Esophagus muscularis mucosa (tissue), 4 donors: ENCODE data around the gene EEA1. TPM values are rescaled to one million over a fixed set of nuclear protein-coding genes. Genes with fewer than 3 reads are reported as not detected.

ENCODE experiments used
- DNase-seq: peaks from one replicate; pipeline ENCODE4 v3.0.0-alpha.2; 2017; ENCODE audit errors: extremely low spot score
- H3K27ac ChIP-seq, 4 donors: fragments of 200-600 bp; sonication (generic); replicated peaks in 1 of 4; 1 replicate in 3 of 4; 2 replicates in 1 of 4; pipeline ENCODE4 v1.5.1; 2016 to 2019; ENCODE audit warnings: mild to moderate bottlenecking in 1 of 4
- H3K27me3 ChIP-seq, 4 donors: fragments of 200-600 bp; sonication (generic); one replicate each; pipeline versions ENCODE4 v1.5.1 to v1.6.0; 2016 to 2019
- H3K36me3 ChIP-seq, 4 donors: fragments of 200-600 bp; sonication (generic); one replicate each; pipeline ENCODE4 v1.5.1; 2016 to 2019
- H3K4me1 ChIP-seq, 4 donors: fragments of 200-600 bp; sonication (generic); one replicate each; pipeline ENCODE4 v1.5.1; 2016 to 2019
- H3K4me3 ChIP-seq, 4 donors: fragments of 200-600 bp; sonication (generic); 1 replicate in 2 of 4; 2 replicates in 2 of 4; pipeline ENCODE4 v1.5.1; 2016 to 2019; ENCODE audit warnings: mild to moderate bottlenecking in 4 of 4, moderate library complexity in 1 of 4
- H3K9me3 ChIP-seq, 4 donors: fragments of 200-600 bp; sonication (generic); 1 replicate in 3 of 4; 2 replicates in 1 of 4; pipeline ENCODE4 v1.5.1; 2016 to 2019
- EP300 ChIP-seq: sonication (generic); formaldehyde crosslinking; IDR thresholded peaks from one replicate; pipeline ENCODE4 v1.6.1; 2017; ENCODE audit warnings: antibody characterized with exemption
- POLR2A ChIP-seq: fragments of 450-650 bp; IDR thresholded peaks from one replicate; pipeline ENCODE4 v1.6.1; 2017; ENCODE audit warnings: antibody characterized with exemption, moderate library complexity, mild to moderate bottlenecking, low read depth
- POLR2AphosphoS5 ChIP-seq, 2 donors: sonication (generic); formaldehyde crosslinking; IDR thresholded peaks; one replicate each; pipeline ENCODE4 v1.6.1; 2017; ENCODE audit warnings: antibody characterized with exemption in 2 of 2
- WGBS: methylation state at CpG from one replicate; pipeline ENCODE4 v1.1.5; 2018; 5-methylcytosine and 5-hydroxymethylcytosine counted together
- intact Hi-C: fragments of 100-400 bp; cut with DNase I; formaldehyde crosslinking; loops from one replicate; pipeline ENCODE4 v1.15.1; 2023
- total RNA-seq, 4 donors: library from RNA; depleted of rRNA; stranded (reverse); fragments of >200 nt; gene quantifications; one replicate each; pipeline versions ENCODE4 v1.1.0 to v1.2.1, GENCODE V29; 2016
- TF ChIP-seq, protein P1 (sequence below), 3 experiments: fragments of 200-600 bp in 2 of 3; fragments of 450-650 bp in 1 of 3; sonication (generic) in 2 of 3; IDR thresholded peaks; one replicate each; pipeline ENCODE4 v1.5.1; 2017 to 2019; ENCODE audit warnings: antibody characterized with exemption in 3 of 3, mild to moderate bottlenecking in 2 of 3, moderate library complexity in 1 of 3

Gene EEA1
- total RNA-seq, 4 donors from 2014 or later, result 15.7 to 31.1 (median 24.1) TPM

DNA sequence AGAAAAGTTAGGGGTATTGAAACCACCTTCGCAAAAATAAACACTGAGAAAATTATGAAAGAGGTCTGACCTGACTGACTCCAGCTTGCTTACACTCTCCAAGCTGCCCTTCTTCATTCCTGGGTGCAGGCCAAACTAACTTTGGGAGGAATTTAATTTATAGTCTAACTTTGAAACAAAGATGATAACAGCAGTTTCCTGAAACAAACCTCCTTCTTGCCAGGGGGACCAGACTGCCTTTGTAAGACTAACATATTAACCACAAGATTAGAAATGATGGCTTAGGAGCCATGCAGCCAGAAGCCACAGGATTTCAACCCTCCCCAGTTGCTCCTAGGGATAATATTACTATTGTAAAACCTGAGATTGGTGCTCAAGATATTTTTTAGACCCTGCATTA lies 13.8 kb upstream of the EEA1 start:
- Histone ChIP-seq H3K27ac (no peak overlapping the region), H3K4me1 (peaks cover 0 to 10% (median 5%) of the 10 kb centered on the region in 4 donors), H3K9me3 (no peaks in the 10 kb centered on the region), H3K27me3 (no peaks in the 10 kb centered on the region), H3K36me3 (no peaks in the 10 kb centered on the region), H3K4me3 (no peak overlapping the region)
- DNase-seq, result no peak
- intact Hi-C loops, result no loop called here
- TF ChIP-seq POLR2A (no peak), EP300 (no peak), POLR2AphosphoS5 (IDR thresholded peaks at IDR 0.05) (no peak)
- TF ChIP-seq, protein P1, sequence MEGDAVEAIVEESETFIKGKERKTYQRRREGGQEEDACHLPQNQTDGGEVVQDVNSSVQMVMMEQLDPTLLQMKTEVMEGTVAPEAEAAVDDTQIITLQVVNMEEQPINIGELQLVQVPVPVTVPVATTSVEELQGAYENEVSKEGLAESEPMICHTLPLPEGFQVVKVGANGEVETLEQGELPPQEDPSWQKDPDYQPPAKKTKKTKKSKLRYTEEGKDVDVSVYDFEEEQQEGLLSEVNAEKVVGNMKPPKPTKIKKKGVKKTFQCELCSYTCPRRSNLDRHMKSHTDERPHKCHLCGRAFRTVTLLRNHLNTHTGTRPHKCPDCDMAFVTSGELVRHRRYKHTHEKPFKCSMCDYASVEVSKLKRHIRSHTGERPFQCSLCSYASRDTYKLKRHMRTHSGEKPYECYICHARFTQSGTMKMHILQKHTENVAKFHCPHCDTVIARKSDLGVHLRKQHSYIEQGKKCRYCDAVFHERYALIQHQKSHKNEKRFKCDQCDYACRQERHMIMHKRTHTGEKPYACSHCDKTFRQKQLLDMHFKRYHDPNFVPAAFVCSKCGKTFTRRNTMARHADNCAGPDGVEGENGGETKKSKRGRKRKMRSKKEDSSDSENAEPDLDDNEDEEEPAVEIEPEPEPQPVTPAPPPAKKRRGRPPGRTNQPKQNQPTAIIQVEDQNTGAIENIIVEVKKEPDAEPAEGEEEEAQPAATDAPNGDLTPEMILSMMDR (IDR thresholded peaks at IDR 0.05), result no peak
- 42% methylated on average over 1 of the region's 1 CpG for WGBS

DNA sequence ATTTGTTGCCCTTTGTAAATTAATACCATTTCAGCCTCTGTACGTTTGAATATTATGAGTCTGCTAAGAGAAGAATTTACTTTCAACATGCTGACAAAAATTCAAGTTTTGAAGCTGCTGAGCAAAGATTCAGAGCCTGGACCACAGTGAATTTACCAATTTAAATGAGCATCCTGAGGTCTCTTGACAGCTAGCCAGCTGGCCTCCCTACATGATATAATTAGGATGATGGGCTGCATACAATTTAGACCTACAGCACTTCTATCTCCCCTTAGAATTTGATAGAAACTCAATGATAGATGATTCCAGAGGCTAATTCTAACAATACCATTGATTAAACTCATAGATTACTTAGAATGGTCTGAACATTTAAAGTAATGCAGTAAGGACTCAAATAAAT lies 10.0 kb upstream of the EEA1 start:
- Histone ChIP-seq H3K4me1 (peaks cover 0 to 10% (median 5%) of the 10 kb centered on the region in 4 donors), H3K4me3 (no peak overlapping the region), H3K27ac (no peak overlapping the region), H3K36me3 (no peaks in the 10 kb centered on the region), H3K9me3 (no peaks in the 10 kb centered on the region), H3K27me3 (no peaks in the 10 kb centered on the region)
- DNase-seq, result no peak
- intact Hi-C loops, result no loop called here
- WGBS, result 86% methylated on average over 1 of the region's 1 CpG
- TF ChIP-seq EP300, result no peak
- TF ChIP-seq POLR2A, result no peak
- TF ChIP-seq, protein P1 (IDR thresholded peaks at IDR 0.05), result no peak
- TF ChIP-seq POLR2AphosphoS5 (IDR thresholded peaks at IDR 0.05), result no peak

DNA sequence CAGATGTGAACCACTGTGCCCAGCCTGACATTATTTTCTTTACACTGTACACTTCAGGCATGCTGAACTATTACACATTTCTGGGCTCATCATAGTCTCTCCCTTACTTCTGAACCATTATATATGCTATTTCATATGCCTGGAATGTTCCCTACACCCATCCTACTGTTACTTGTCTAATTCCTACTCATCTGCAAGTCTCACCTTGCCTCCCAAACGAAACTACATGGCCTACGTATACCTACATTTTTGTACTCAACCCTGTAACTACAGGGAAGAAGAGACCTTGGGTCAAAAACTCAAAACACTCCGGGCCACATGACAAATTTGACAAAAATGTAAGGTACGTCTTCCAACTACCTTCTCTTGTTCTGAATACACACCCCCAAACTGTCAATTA lies 9.5 kb upstream of the EEA1 start:
- no peak for DNase-seq
- H3K4me1 ChIP-seq, result peaks cover 0 to 10% (median 5%) of the 10 kb centered on the region in 4 donors
- no peak overlapping the region for H3K27ac ChIP-seq
- TF ChIP-seq, protein P1 (IDR thresholded peaks at IDR 0.05), result no peak
- TF ChIP-seq EP300 (no peak), POLR2A (no peak), POLR2AphosphoS5 (IDR thresholded peaks at IDR 0.05) (no peak)
- no peaks in the 10 kb centered on the region for H3K27me3 ChIP-seq
- WGBS, result 89% methylated on average over 4 of the region's 4 CpGs
- H3K4me3 ChIP-seq, result no peak overlapping the region
- no peaks in the 10 kb centered on the region for H3K9me3 ChIP-seq
- intact Hi-C loops, result no loop called here
- no peaks in the 10 kb centered on the region for H3K36me3 ChIP-seq

DNA sequence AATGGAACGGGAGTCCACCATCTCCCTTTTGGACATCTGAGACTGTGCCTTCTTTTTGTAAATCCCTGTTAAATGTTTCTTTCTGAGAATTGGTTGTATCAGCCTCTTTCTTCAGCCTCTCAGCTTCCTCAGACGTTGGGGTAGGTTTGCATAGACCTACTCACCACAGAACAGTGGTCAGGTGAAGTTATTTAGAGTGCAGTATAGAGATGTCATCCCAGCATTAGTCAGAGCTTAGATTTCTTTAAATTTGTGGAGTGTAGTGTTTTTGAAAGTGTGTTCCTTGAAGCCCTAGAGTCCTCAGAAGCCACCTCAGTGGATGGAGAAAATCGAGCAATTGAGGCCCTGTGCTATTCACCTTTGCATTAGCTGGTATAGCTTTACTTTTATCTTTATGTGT lies 8.9 kb upstream of the EEA1 start:
- 94% methylated on average over 3 of the region's 3 CpGs for WGBS
- TF ChIP-seq, protein P1 (IDR thresholded peaks at IDR 0.05), result no peak
- TF ChIP-seq POLR2AphosphoS5 (IDR thresholded peaks at IDR 0.05) (no peak), POLR2A (no peak), EP300 (no peak)
- intact Hi-C loops, result no loop called here

DNA sequence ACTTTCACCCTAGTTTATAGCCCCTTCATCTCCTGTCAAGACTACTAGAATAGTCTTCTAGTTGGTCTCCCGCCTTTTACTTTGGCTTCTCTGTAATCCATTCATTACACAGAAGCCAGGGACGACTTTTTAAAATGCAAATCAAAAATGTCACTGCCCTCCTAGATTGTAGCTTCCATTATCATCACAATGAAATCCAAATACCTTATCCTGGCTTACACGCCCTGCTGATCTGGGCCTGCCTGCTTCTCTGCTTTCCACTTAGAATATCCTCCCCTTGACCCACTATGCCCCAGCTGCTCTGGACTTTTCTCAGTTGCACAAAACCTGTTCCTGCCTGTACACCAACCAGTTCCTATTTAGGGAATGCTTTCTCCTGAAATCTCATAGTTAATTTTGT lies 4.5 kb upstream of the EEA1 start:
- peaks cover 0 to 7% (median 0%) of the 10 kb centered on the region in 4 donors for H3K4me1 ChIP-seq
- H3K36me3 ChIP-seq, result no peaks in the 10 kb centered on the region
- intact Hi-C loops, result no loop called here
- H3K27ac ChIP-seq, result no peak overlapping the region
- H3K4me3 ChIP-seq, result no peak overlapping the region
- TF ChIP-seq, protein P1 (IDR thresholded peaks at IDR 0.05), result no peak
- TF ChIP-seq POLR2AphosphoS5 (IDR thresholded peaks at IDR 0.05), result no peak
- TF ChIP-seq EP300, result no peak
- TF ChIP-seq POLR2A, result no peak
- no peaks in the 10 kb centered on the region for H3K9me3 ChIP-seq
- 92% methylated on average over 3 of the region's 3 CpGs for WGBS
- H3K27me3 ChIP-seq, result no peaks in the 10 kb centered on the region
- DNase-seq, result no peak

More for the DNA sequence above, 8.9 kb upstream of the EEA1 start:
- H3K27ac ChIP-seq, result no peak overlapping the region
- no peaks in the 10 kb centered on the region for H3K9me3 ChIP-seq
- peaks cover 0 to 5% (median 4%) of the 10 kb centered on the region in 4 donors for H3K4me1 ChIP-seq
- no peak for DNase-seq
- no peaks in the 10 kb centered on the region for H3K27me3 ChIP-seq
- no peaks in the 10 kb centered on the region for H3K36me3 ChIP-seq
- H3K4me3 ChIP-seq, result no peak overlapping the region
